Smooth muscle cell (in vitro differentiated cells): Measurements from ENCODE around the gene KCNT1. TPM values are rescaled to one million over a fixed set of nuclear protein-coding genes. Genes with fewer than 3 reads are reported as not detected.

Experiments
- DNase-seq: peaks from one replicate; lab custom pipeline; 2025; ENCODE audit not compliant: unreplicated experiment; lab: John Stamatoyannopoulos, UW
- H2AFZ ChIP-seq: fragments of 200-600 bp; sonication (generic); 2 replicates; pipeline ENCODE4 v1.6.0; 2016; ENCODE audit warnings: antibody characterized with exemption, low read depth, mild to moderate bottlenecking
- H3F3A ChIP-seq: fragments of 200-600 bp; sonication (generic); 2 replicates; pipeline ENCODE4 v1.6.0; 2017; ENCODE audit warnings: antibody characterized with exemption, low read depth
- H3K27ac ChIP-seq: fragments of 200-600 bp; sonication (generic); 2 replicates; pipeline ENCODE4 v1.5.1; 2016; ENCODE audit warnings: low read depth, mild to moderate bottlenecking
- H3K27me3 ChIP-seq: fragments of 200-600 bp; sonication (generic); 2 replicates; pipeline ENCODE4 v1.6.1; 2016; ENCODE audit warnings: low read depth, mild to moderate bottlenecking
- H3K36me3 ChIP-seq: fragments of 200-600 bp; sonication (generic); 2 replicates; pipeline ENCODE4 v1.5.1; 2016; ENCODE audit warnings: low read depth
- H3K4me1 ChIP-seq: fragments of 200-600 bp; sonication (generic); 2 replicates; pipeline ENCODE4 v1.5.1; 2016; ENCODE audit warnings: low read depth
- H3K4me2 ChIP-seq: fragments of 200-600 bp; sonication (generic); 2 replicates; pipeline ENCODE4 v1.6.0; 2016; ENCODE audit warnings: mild to moderate bottlenecking
- H3K4me3 ChIP-seq: fragments of 200-600 bp; sonication (generic); 2 replicates; pipeline ENCODE4 v1.5.1; 2016; ENCODE audit warnings: mild to moderate bottlenecking
- H3K79me2 ChIP-seq: fragments of 200-600 bp; sonication (generic); 2 replicates; pipeline ENCODE4 v1.6.0; 2016; ENCODE audit warnings: low read depth, mild to moderate bottlenecking
- H3K9ac ChIP-seq: fragments of 200-600 bp; sonication (generic); 2 replicates; pipeline ENCODE4 v1.6.0; 2016; ENCODE audit warnings: low read depth
- H3K9me3 ChIP-seq: fragments of 200-600 bp; sonication (generic); replicated peaks from 2 replicates; pipeline ENCODE4 v1.5.1; 2016; ENCODE audit warnings: low read depth
- H4K20me1 ChIP-seq: fragments of 200-600 bp; sonication (generic); 2 replicates; pipeline ENCODE4 v1.6.0; 2016; ENCODE audit warnings: low read depth
- WGBS: methylation state at CpG from one replicate; pipeline ENCODE4 v1.1.7; 2016; ENCODE audit warnings: low lambda C conversion rate; 5-methylcytosine and 5-hydroxymethylcytosine counted together
- polyA plus RNA-seq: library from polyadenylated mRNA; unstranded; fragments of >200 nt; fragmentation: Nextera tagmentation; extraction: Ambion mirVana; gene quantifications from 2 replicates; pipeline ENCODE4 v1.2.1, GENCODE V29; 2016
- total RNA-seq: library from RNA; depleted of rRNA; stranded (reverse); fragments of >200 nt; gene quantifications from 2 replicates; pipeline ENCODE4 v1.2.3, GENCODE V29; 2014
- TF ChIP-seq, protein P1 (sequence below): fragments of 200-600 bp; sonication (generic); IDR thresholded peaks from 2 replicates; pipeline ENCODE4 v1.5.1; 2017; ENCODE audit warnings: borderline replicate concordance, mild to moderate bottlenecking, antibody characterized with exemption; ENCODE audit not compliant: insufficient read depth, poor library complexity, severe bottlenecking

The KCNT1 gene
- total and polyA plus RNA-seq, 2 experiments from 2014 or later = not detected

- no peaks in the 10 kb centered on the region for H3K36me3 ChIP-seq
- H3K4me3 ChIP-seq = no peak overlapping the region
- no peaks in the 10 kb centered on the region for H3K4me1 ChIP-seq
- no peaks in the 10 kb centered on the region for H4K20me1 ChIP-seq
- H3K27ac ChIP-seq = no peak overlapping the region
- no peaks in the 10 kb centered on the region for H3K27me3 ChIP-seq
- H2AFZ ChIP-seq = no peak overlapping the region
- no peak for DNase-seq
- H3K9me3 ChIP-seq = no peaks in the 10 kb centered on the region
- H3K79me2 ChIP-seq = no peaks in the 10 kb centered on the region
- WGBS = 93% methylated on average over 22 of the region's 22 CpGs
- no peak overlapping the region for H3K4me2 ChIP-seq
- TF ChIP-seq, protein P1, sequence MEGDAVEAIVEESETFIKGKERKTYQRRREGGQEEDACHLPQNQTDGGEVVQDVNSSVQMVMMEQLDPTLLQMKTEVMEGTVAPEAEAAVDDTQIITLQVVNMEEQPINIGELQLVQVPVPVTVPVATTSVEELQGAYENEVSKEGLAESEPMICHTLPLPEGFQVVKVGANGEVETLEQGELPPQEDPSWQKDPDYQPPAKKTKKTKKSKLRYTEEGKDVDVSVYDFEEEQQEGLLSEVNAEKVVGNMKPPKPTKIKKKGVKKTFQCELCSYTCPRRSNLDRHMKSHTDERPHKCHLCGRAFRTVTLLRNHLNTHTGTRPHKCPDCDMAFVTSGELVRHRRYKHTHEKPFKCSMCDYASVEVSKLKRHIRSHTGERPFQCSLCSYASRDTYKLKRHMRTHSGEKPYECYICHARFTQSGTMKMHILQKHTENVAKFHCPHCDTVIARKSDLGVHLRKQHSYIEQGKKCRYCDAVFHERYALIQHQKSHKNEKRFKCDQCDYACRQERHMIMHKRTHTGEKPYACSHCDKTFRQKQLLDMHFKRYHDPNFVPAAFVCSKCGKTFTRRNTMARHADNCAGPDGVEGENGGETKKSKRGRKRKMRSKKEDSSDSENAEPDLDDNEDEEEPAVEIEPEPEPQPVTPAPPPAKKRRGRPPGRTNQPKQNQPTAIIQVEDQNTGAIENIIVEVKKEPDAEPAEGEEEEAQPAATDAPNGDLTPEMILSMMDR = no peak
- H3F3A ChIP-seq = no peaks in the 10 kb centered on the region
- H3K9ac ChIP-seq = no peak overlapping the region
Measured at GRCh38 chr9:135750786-135751185, 48.8 kb downstream of the KCNT1 start.

- TF ChIP-seq, protein P1 = no peak
- Histone ChIP-seq H3K4me2 (no peak overlapping the region), H3K79me2 (no peaks in the 10 kb centered on the region), H4K20me1 (no peaks in the 10 kb centered on the region), H3F3A (no peaks in the 10 kb centered on the region), H3K4me3 (no peak overlapping the region), H3K4me1 (no peaks in the 10 kb centered on the region), H2AFZ (no peak overlapping the region), H3K27ac (no peak overlapping the region), H3K36me3 (no peaks in the 10 kb centered on the region), H3K9ac (no peak overlapping the region), H3K27me3 (no peaks in the 10 kb centered on the region), H3K9me3 (no peaks in the 10 kb centered on the region)
- WGBS = 85% methylated on average over 13 of the region's 13 CpGs
- no peak for DNase-seq
Measured at GRCh38 chr9:135751501-135751900, 49.5 kb downstream of the KCNT1 start.

- 91% methylated on average over 8 of the region's 8 CpGs for WGBS
- H3K27me3 ChIP-seq = no peaks in the 10 kb centered on the region
Measured at GRCh38 chr9:135752281-135753204, 50.6 kb downstream of the KCNT1 start.

More at GRCh38 chr9:135752281-135753204, 50.6 kb downstream of the KCNT1 start:
- Histone ChIP-seq H3K27ac (no peak overlapping the region), H3K4me2 (no peak overlapping the region), H2AFZ (no peak overlapping the region), H4K20me1 (no peaks in the 10 kb centered on the region), H3K36me3 (no peaks in the 10 kb centered on the region), H3K9ac (no peak overlapping the region), H3K9me3 (no peaks in the 10 kb centered on the region), H3F3A (no peaks in the 10 kb centered on the region), H3K4me3 (no peak overlapping the region), H3K4me1 (no peaks in the 10 kb centered on the region), H3K79me2 (no peaks in the 10 kb centered on the region)
- DNase-seq = no peak
- TF ChIP-seq, protein P1 = no peak
